ENCODE data around the gene RAB17.

The RAB17 gene

GRCh38 chr2:237590272-237591140 lies at the start of gene RAB17:
Gene RAB17, minus strand, starts transcription at chr2:237590734. Its CDS starts 4,580 bp downstream, at chr2:237586154.
- H3K4me3 ChIP-seq (ENCODE audit: low read depth, low read length, poor library complexity, severe bottlenecking) = no peak within 1 kb of the TSS
- no peaks in the 10 kb centered on the region for H3F3A ChIP-seq (ENCODE audit: insufficient read depth, low read length)
- no peak within 1 kb of the TSS for H3K4me2 ChIP-seq (ENCODE audit: low read length)
- H3K79me2 ChIP-seq (ENCODE audit: insufficient read depth, low read length) = no peaks in the 10 kb centered on the region
- H4K20me1 ChIP-seq (ENCODE audit: insufficient read depth, low read length) = no peaks in the 10 kb centered on the region
- H3K27me3 ChIP-seq (ENCODE audit: insufficient read depth, low read length) = 0 out of 2 replicates have a peak, but pooled peaks cover 3% of the 10 kb centered on the region
- no peaks in the 10 kb centered on the region for H3K9me2 ChIP-seq (ENCODE audit: low read depth, low read length)
- no peak for TF ChIP-seq CTCF (IDR thresholded peaks at IDR 0.05; ENCODE audit: low read length)
- TF ChIP-seq EZH2 (IDR thresholded peaks at IDR 0.05; ENCODE audit: borderline replicate concordance, low read length) = no peak
- no peak within 1 kb of the TSS for H3K27ac ChIP-seq (ENCODE audit: low read depth, low read length, poor library complexity, severe bottlenecking)
- no peaks in the 10 kb centered on the region for H3K9me3 ChIP-seq (ENCODE audit: low read length)
- H3K4me1 ChIP-seq (ENCODE audit: insufficient read depth, low read length, severe bottlenecking) = no peaks in the 10 kb centered on the region
- H3K9ac ChIP-seq (ENCODE audit: low read length) = no peak within 1 kb of the TSS
- no peak within 1 kb of the TSS for H2AFZ ChIP-seq (ENCODE audit: low read length)
- no peaks in the 10 kb centered on the region for H3K36me3 ChIP-seq (ENCODE audit: insufficient read depth, low read length)

GRCh38 chr2:237639836-237640220 lies 49.3 kb upstream of the RAB17 start:
- peaks cover 8% of the 10 kb centered on the region for H3K4me1 ChIP-seq (ENCODE audit: insufficient read depth, low read length, severe bottlenecking)
- H2AFZ ChIP-seq (ENCODE audit: low read length) = no peak overlapping the region
- H3K9me3 ChIP-seq (ENCODE audit: low read length) = no peaks in the 10 kb centered on the region
- H3F3A ChIP-seq (ENCODE audit: insufficient read depth, low read length) = no peaks in the 10 kb centered on the region
- H3K4me2 ChIP-seq (ENCODE audit: low read length) = no peak overlapping the region
- H3K4me3 ChIP-seq (ENCODE audit: low read depth, low read length, poor library complexity, severe bottlenecking) = no peak overlapping the region
- H4K20me1 ChIP-seq (ENCODE audit: insufficient read depth, low read length) = no peaks in the 10 kb centered on the region
- H3K27me3 ChIP-seq (ENCODE audit: insufficient read depth, low read length) = peaks cover 10% of the 10 kb centered on the region; the same call in 1 of the 2 replicates
- H3K9me2 ChIP-seq (ENCODE audit: low read depth, low read length) = no peaks in the 10 kb centered on the region
- H3K27ac ChIP-seq (ENCODE audit: low read depth, low read length, poor library complexity, severe bottlenecking) = no peak overlapping the region
- TF ChIP-seq CTCF (IDR thresholded peaks at IDR 0.05; ENCODE audit: low read length) (peak; percentile 22; the same call in 1 of the 2 replicates), EZH2 (IDR thresholded peaks at IDR 0.05; ENCODE audit: borderline replicate concordance, low read length) (no peak)
- no peaks in the 10 kb centered on the region for H3K79me2 ChIP-seq (ENCODE audit: insufficient read depth, low read length)
- H3K9ac ChIP-seq (ENCODE audit: low read length) = no peak overlapping the region
- H3K36me3 ChIP-seq (ENCODE audit: insufficient read depth, low read length) = no peaks in the 10 kb centered on the region

GRCh38 chr2:237639052-237639835 lies 48.7 kb upstream of the RAB17 start:
- Histone ChIP-seq H3K4me3 (ENCODE audit: low read depth, low read length, poor library complexity, severe bottlenecking) (no peak overlapping the region), H3K9me3 (ENCODE audit: low read length) (no peaks in the 10 kb centered on the region), H3K79me2 (ENCODE audit: insufficient read depth, low read length) (no peaks in the 10 kb centered on the region), H2AFZ (ENCODE audit: low read length) (no peak overlapping the region), H3F3A (ENCODE audit: insufficient read depth, low read length) (no peaks in the 10 kb centered on the region), H3K9ac (ENCODE audit: low read length) (no peak overlapping the region), H3K27me3 (ENCODE audit: insufficient read depth, low read length) (peaks cover 10% of the 10 kb centered on the region; the same call in 1 of the 2 replicates), H3K4me1 (ENCODE audit: insufficient read depth, low read length, severe bottlenecking) (peaks cover 8% of the 10 kb centered on the region), H3K9me2 (ENCODE audit: low read depth, low read length) (no peaks in the 10 kb centered on the region), H3K4me2 (ENCODE audit: low read length) (no peak overlapping the region), H3K36me3 (ENCODE audit: insufficient read depth, low read length) (no peaks in the 10 kb centered on the region), H4K20me1 (ENCODE audit: insufficient read depth, low read length) (no peaks in the 10 kb centered on the region), H3K27ac (ENCODE audit: low read depth, low read length, poor library complexity, severe bottlenecking) (no peak overlapping the region)
- TF ChIP-seq CTCF (IDR thresholded peaks at IDR 0.05; ENCODE audit: low read length) (no peak), EZH2 (IDR thresholded peaks at IDR 0.05; ENCODE audit: borderline replicate concordance, low read length) (no peak)
